ENCODE measurements around the gene LPCAT2. TPM values are rescaled to one million over a fixed set of nuclear protein-coding genes. Genes with fewer than 3 reads are reported as not detected.

The LPCAT2 gene
- total and polyA plus RNA-seq, 2 donors (not counting 3 experiments of a cell fraction or from before 2014, with no cell fraction given): 64.5 to 72.9 TPM

DNA sequence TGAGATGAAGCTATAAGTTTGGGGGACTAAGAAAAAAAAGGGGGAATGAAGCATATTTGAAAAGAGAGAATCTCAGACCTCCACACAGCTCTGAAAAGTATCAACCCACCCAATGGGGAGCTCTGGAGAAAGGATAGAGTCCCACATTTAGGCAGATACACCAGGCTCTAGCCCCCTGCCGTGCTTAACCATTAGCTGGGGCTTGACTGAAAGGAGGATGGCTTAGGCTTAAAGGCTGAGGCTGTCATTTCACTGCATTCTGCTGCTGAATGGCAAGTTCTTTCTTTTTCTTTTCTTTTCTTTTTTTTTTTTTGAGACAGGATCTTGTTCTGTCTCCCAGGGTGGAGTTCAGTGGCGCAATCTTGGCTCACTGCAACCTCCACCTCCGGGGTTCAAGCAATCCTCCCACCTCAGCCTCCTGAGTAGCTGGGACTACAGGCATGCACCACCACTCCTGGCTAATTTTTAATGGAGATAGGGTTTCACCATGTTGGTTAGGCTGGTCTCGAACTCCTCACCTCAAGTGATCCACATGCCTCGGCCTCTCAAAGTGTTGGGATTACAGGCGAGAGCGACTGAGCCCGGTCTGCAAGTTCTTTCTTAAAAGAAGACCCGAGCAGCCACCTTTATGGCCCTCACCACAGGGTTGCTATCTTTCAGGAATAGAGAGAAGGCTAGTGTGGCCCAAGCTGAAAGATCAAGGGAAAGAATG, 38.9 kb upstream of the LPCAT2 start:
- no peak for TF ChIP-seq GATA2 (IDR thresholded peaks at IDR 0.05; ENCODE audit: insufficient read depth, insufficient read length, low read depth, low read length)
- TF ChIP-seq EZH2 (IDR thresholded peaks at IDR 0.05; ENCODE audit: borderline replicate concordance, low read depth, low read length, severe bottlenecking): no peak
- TF ChIP-seq FOS (IDR thresholded peaks at IDR 0.05; ENCODE audit: borderline replicate concordance, insufficient read depth, low read length): no peak
- no peak for TF ChIP-seq POLR2A (IDR thresholded peaks at IDR 0.05; ENCODE audit: low read depth, low read length)
- TF ChIP-seq, protein P1, sequence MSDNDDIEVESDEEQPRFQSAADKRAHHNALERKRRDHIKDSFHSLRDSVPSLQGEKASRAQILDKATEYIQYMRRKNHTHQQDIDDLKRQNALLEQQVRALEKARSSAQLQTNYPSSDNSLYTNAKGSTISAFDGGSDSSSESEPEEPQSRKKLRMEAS (IDR thresholded peaks at IDR 0.05; ENCODE audit: insufficient read depth, insufficient read length): no peak
- TF ChIP-seq, protein P2, sequence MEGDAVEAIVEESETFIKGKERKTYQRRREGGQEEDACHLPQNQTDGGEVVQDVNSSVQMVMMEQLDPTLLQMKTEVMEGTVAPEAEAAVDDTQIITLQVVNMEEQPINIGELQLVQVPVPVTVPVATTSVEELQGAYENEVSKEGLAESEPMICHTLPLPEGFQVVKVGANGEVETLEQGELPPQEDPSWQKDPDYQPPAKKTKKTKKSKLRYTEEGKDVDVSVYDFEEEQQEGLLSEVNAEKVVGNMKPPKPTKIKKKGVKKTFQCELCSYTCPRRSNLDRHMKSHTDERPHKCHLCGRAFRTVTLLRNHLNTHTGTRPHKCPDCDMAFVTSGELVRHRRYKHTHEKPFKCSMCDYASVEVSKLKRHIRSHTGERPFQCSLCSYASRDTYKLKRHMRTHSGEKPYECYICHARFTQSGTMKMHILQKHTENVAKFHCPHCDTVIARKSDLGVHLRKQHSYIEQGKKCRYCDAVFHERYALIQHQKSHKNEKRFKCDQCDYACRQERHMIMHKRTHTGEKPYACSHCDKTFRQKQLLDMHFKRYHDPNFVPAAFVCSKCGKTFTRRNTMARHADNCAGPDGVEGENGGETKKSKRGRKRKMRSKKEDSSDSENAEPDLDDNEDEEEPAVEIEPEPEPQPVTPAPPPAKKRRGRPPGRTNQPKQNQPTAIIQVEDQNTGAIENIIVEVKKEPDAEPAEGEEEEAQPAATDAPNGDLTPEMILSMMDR (IDR thresholded peaks at IDR 0.05; ENCODE audit: extremely low read depth in 1 of 2, insufficient read depth in 1 of 2, low read depth in 1 of 2, low read length in 2 of 2): no peak
- no peak for TF ChIP-seq POLR2AphosphoS5 (IDR thresholded peaks at IDR 0.05; ENCODE audit: insufficient read depth, low read depth, low read length)
- TF ChIP-seq MYC (IDR thresholded peaks at IDR 0.05; ENCODE audit: low read depth, low read length): no peak
- TF ChIP-seq JUN (IDR thresholded peaks at IDR 0.05; ENCODE audit: borderline replicate concordance, insufficient read depth, insufficient read length, low read depth): no peak
- BruUV-seq (replicated peaks): no TSS peak
- Histone ChIP-seq H2AFZ (ENCODE audit: low read depth, low read length) (no peak overlapping the region), H3K36me3 (ENCODE audit: control insufficient read depth in 2 of 2, extremely low read depth in 1 of 2, insufficient read depth in 2 of 2, low read length in 2 of 2) (no peaks in the 10 kb centered on the region), H3K4me2 (ENCODE audit: insufficient read depth, low read length) (no peak overlapping the region), H3K9me1 (replicated peaks; ENCODE audit: control insufficient read depth, extremely low read depth, insufficient read depth, low read length) (no peaks in the 10 kb centered on the region), H3K4me1 (ENCODE audit: control insufficient read depth, extremely low read depth, insufficient read depth, low read length) (peaks cover 21% of the 10 kb centered on the region), H3K4me3 (replicated peaks in 1 of 3; ENCODE audit: insufficient read depth in 1 of 3, low read depth in 1 of 3, low read length in 3 of 3) (no peak overlapping the region), H3K9me3 (replicated peaks; ENCODE audit: control insufficient read depth, insufficient read depth, low read length) (no peaks in the 10 kb centered on the region), H3K27me3 (ENCODE audit: control insufficient read depth in 2 of 2, insufficient read depth in 2 of 2, low read length in 2 of 2) (no peaks in the 10 kb centered on the region), H3K9ac (replicated peaks; ENCODE audit: extremely low read depth, insufficient read depth, low read length) (no peak overlapping the region), H3K27ac (ENCODE audit: insufficient read depth, low read depth, low read length) (no peak overlapping the region), H4K20me1 (replicated peaks; ENCODE audit: control insufficient read depth, extremely low read depth, insufficient read depth, low read length) (no peaks in the 10 kb centered on the region), H3K79me2 (ENCODE audit: control insufficient read depth, insufficient read depth, low read length) (no peaks in the 10 kb centered on the region)
- CTCF ChIA-PET: interaction anchor here (0.9 to 3.1 kb wide), 6 partner anchors 25 to 234 kb away, joined by 3 to 15 read pairs (median 4); no protein-coding TSS in a partner anchor
- FAIRE-seq: no peak
- POLR2A ChIA-PET: interaction anchor here (1.1 kb wide), 1 partner anchor 10 kb away, joined by 5 read pairs; no protein-coding TSS in a partner anchor
- DNase-seq (ENCODE audit: low read depth, low spot score): no peak
- intact Hi-C loops (cut with micrococcal nuclease) (loop anchor here (1.0 to 10.0 kb wide), 2 partner anchors 69 to 1915 kb away; no protein-coding TSS in a partner anchor), dilution Hi-C loops (cut with MboI; ENCODE audit: extremely low pct_ligation_motif_present, low sequenced_read_pairs) (no loop called here)
